Stimulated activated naive CD8-positive, alpha-beta T cell treated with anti-CD3 and anti-CD28 coated beads, Interleukin-15, Interleukin-2, amounts not matched to agents 100 ng/mL and 50 ng/mL, for 24 hours (primary cell): ENCODE measurements around the gene GABRA4.

ENCODE experiments used
- H3K27ac Mint-ChIP-seq: one replicate; pipeline ENCODE4 v1.8.0; 2021; ENCODE audit warnings: mild to moderate bottlenecking, mixed read lengths
- H3K27me3 Mint-ChIP-seq: one replicate; pipeline ENCODE4 v1.8.0; 2021; ENCODE audit warnings: mixed read lengths
- H3K36me3 Mint-ChIP-seq: one replicate; pipeline ENCODE4 v1.8.0; 2021; ENCODE audit warnings: low read depth, mixed read lengths
- H3K4me1 Mint-ChIP-seq: one replicate; pipeline ENCODE4 v1.8.0; 2021; ENCODE audit warnings: low read depth, mixed read lengths
- H3K4me3 Mint-ChIP-seq: one replicate; pipeline ENCODE4 v1.8.0; 2021; ENCODE audit warnings: mild to moderate bottlenecking, mixed read lengths
- H3K9me3 Mint-ChIP-seq: one replicate; pipeline ENCODE4 v1.8.0; 2021; ENCODE audit warnings: mixed read lengths

The GABRA4 gene

GRCh38 chr4:46955601-46956000, 37.8 kb downstream of the GABRA4 start:
- Mint-ChIP-seq H3K4me1 (no peaks in the 10 kb centered on the region), H3K27me3 (no peaks in the 10 kb centered on the region), H3K4me3 (no peak overlapping the region), H3K9me3 (no peaks in the 10 kb centered on the region), H3K36me3 (no peaks in the 10 kb centered on the region), H3K27ac (no peak overlapping the region)

DNA sequence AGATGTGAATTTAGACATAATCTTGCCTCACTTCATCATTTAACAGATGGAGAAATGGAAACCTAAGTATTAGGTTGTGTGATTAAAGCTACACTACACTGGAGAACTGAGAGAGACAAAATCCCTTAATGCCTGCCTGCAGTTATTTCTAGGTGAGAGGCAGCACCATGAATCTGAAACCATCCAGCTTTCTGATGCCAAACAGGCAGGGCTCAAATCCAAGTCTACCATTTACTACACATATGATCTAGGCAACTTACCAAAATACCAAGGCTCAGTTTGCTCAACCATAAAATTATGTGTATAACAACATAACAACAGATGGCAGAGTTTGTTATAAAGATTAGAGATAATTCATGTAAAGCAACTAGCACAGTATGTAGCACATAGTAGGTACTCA, 38.7 kb downstream of the GABRA4 start:
- H3K9me3 Mint-ChIP-seq: no peaks in the 10 kb centered on the region
- no peaks in the 10 kb centered on the region for H3K4me1 Mint-ChIP-seq
- no peaks in the 10 kb centered on the region for H3K27me3 Mint-ChIP-seq
- H3K4me3 Mint-ChIP-seq: no peak overlapping the region
- H3K36me3 Mint-ChIP-seq: no peaks in the 10 kb centered on the region
- no peak overlapping the region for H3K27ac Mint-ChIP-seq

DNA sequence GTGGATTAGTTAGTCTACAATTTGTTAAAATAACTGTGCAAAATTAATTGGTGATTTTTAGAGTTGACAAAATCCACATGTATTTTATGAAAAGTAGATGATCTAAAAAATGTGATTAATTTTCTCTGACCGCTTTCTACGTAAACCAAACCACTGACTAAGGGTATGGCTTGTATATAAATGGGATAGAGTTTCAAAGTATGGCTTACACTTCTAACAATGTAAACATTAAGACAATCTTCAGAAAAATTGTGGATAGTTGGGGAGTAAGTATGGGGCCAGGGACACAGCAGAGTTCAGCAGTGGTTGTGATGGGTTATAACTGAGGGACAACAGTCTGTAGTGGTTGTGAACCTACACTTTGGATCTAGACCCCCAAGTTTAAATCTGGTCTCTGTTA, 39.8 kb downstream of the GABRA4 start:
- H3K4me1 Mint-ChIP-seq: no peaks in the 10 kb centered on the region
- no peak overlapping the region for H3K4me3 Mint-ChIP-seq
- H3K27ac Mint-ChIP-seq: no peak overlapping the region
- no peaks in the 10 kb centered on the region for H3K27me3 Mint-ChIP-seq
- H3K36me3 Mint-ChIP-seq: no peaks in the 10 kb centered on the region
- no peaks in the 10 kb centered on the region for H3K9me3 Mint-ChIP-seq

GRCh38 chr4:46952451-46952850, 40.9 kb downstream of the GABRA4 start:
- H3K27me3 Mint-ChIP-seq: no peaks in the 10 kb centered on the region
- H3K4me1 Mint-ChIP-seq: no peaks in the 10 kb centered on the region
- H3K9me3 Mint-ChIP-seq: no peaks in the 10 kb centered on the region
- H3K4me3 Mint-ChIP-seq: no peak overlapping the region
- H3K27ac Mint-ChIP-seq: no peak overlapping the region
- no peaks in the 10 kb centered on the region for H3K36me3 Mint-ChIP-seq

DNA sequence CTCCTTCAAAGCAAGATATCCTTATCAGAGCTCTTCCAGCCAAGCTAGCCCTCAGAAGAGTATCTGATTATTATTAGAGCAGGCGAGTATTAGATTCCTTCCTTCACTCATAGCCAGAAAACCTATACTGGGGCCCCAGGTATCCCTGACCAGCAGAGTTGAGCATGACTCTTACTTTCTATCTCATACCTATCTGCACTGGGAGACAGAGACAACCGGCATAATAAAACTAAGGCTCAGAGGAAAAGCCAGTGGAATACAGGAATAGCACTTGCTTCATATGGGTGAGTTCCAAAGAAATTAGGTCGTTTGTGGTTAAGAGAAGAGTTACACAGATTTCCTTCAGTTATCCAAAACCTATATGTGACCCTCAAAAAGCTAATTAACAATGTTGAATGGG, 42.6 kb downstream of the GABRA4 start:
- no peaks in the 10 kb centered on the region for H3K36me3 Mint-ChIP-seq
- no peak overlapping the region for H3K4me3 Mint-ChIP-seq
- H3K4me1 Mint-ChIP-seq: no peaks in the 10 kb centered on the region
- H3K27ac Mint-ChIP-seq: no peak overlapping the region
- no peaks in the 10 kb centered on the region for H3K9me3 Mint-ChIP-seq
- no peaks in the 10 kb centered on the region for H3K27me3 Mint-ChIP-seq

DNA sequence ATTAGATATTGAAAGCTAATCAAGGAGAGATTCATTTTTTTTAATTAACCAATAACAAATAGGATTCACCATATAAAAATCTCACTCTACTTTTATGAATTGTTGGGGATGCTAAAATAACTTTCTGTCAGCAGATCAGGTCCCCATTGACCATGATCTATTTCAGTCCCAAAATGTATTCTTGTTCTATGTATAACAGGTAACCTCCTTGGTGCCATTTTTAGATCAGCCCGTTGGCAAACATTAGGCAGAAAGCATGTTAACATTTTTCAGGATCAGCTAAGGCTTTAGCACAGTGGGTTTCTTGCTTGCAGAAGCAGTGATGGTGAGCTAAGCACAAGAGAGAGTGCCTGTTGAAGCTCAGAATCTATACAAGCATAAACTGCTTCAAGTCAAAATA, 43.6 kb downstream of the GABRA4 start:
- Mint-ChIP-seq H3K36me3 (no peaks in the 10 kb centered on the region), H3K27ac (no peak overlapping the region), H3K4me1 (no peaks in the 10 kb centered on the region), H3K9me3 (no peaks in the 10 kb centered on the region), H3K4me3 (no peak overlapping the region), H3K27me3 (no peaks in the 10 kb centered on the region)

GRCh38 chr4:46947541-46947940, 45.8 kb downstream of the GABRA4 start:
- H3K9me3 Mint-ChIP-seq: no peaks in the 10 kb centered on the region
- no peaks in the 10 kb centered on the region for H3K27me3 Mint-ChIP-seq
- H3K4me3 Mint-ChIP-seq: no peak overlapping the region

GRCh38 chr4:46946919-46947536, 46.4 kb downstream of the GABRA4 start:
- H3K4me1 Mint-ChIP-seq: no peaks in the 10 kb centered on the region
- no peaks in the 10 kb centered on the region for H3K36me3 Mint-ChIP-seq
- H3K27ac Mint-ChIP-seq: no peak overlapping the region
- H3K9me3 Mint-ChIP-seq: no peaks in the 10 kb centered on the region
- H3K27me3 Mint-ChIP-seq: no peaks in the 10 kb centered on the region
- no peak overlapping the region for H3K4me3 Mint-ChIP-seq

More at GRCh38 chr4:46947541-46947940, 45.8 kb downstream of the GABRA4 start:
- no peaks in the 10 kb centered on the region for H3K4me1 Mint-ChIP-seq
- no peaks in the 10 kb centered on the region for H3K36me3 Mint-ChIP-seq
- H3K27ac Mint-ChIP-seq: no peak overlapping the region

- no peaks in the 10 kb centered on the region for H3K4me1 Mint-ChIP-seq
- H3K9me3 Mint-ChIP-seq: no peaks in the 10 kb centered on the region
- no peak overlapping the region for H3K27ac Mint-ChIP-seq
- no peak overlapping the region for H3K4me3 Mint-ChIP-seq
- H3K27me3 Mint-ChIP-seq: no peaks in the 10 kb centered on the region
- no peaks in the 10 kb centered on the region for H3K36me3 Mint-ChIP-seq
These were observed 48.3 kb downstream of the GABRA4 start for GRCh38 chr4:46945062-46945461.

DNA sequence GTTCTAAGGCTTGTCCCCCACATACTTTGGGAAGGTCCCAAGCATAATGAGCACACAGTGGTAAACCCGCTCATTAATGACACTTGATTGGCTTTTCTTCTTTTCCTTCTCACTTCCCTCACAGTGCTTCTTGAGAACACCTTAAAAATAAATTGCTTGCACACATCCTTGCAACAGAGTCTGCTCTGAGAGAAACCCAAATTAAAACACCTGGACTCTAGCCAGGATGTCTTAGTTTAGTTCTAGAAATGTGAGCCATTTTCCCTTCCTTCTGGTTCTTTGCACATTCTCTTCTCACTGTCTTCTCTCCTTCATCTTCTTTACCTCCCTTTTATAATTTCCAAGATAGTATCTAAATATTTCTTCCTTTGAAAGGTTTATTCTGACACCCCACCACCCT, 49.0 kb downstream of the GABRA4 start:
- no peaks in the 10 kb centered on the region for H3K36me3 Mint-ChIP-seq
- no peaks in the 10 kb centered on the region for H3K27me3 Mint-ChIP-seq
- H3K4me1 Mint-ChIP-seq: no peaks in the 10 kb centered on the region
- no peak overlapping the region for H3K27ac Mint-ChIP-seq
- H3K4me3 Mint-ChIP-seq: no peak overlapping the region
- no peaks in the 10 kb centered on the region for H3K9me3 Mint-ChIP-seq

DNA sequence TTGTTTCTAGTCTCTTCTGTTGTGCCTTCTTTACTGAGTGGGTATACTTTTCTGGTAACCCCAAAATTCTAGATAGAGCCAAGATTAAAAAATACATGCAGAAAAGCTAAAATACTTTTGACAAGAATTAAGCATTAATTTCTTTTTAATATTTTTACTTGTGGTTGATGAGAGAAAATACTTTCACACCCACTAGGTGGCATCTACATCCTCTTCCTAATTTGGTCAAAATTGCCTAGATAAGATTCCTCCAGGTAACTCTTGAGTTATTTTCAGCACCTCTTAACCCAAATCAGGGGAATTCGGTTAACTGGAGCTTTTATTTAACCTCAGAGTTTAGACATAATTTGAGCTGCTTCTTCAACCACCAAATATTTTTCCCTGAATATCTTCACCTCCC, 55.9 kb downstream of the GABRA4 start:
- no peaks in the 10 kb centered on the region for H3K27me3 Mint-ChIP-seq
- H3K4me1 Mint-ChIP-seq: no peaks in the 10 kb centered on the region
- H3K9me3 Mint-ChIP-seq: no peaks in the 10 kb centered on the region
- H3K27ac Mint-ChIP-seq: no peak overlapping the region
- no peak overlapping the region for H3K4me3 Mint-ChIP-seq
- H3K36me3 Mint-ChIP-seq: no peaks in the 10 kb centered on the region

DNA sequence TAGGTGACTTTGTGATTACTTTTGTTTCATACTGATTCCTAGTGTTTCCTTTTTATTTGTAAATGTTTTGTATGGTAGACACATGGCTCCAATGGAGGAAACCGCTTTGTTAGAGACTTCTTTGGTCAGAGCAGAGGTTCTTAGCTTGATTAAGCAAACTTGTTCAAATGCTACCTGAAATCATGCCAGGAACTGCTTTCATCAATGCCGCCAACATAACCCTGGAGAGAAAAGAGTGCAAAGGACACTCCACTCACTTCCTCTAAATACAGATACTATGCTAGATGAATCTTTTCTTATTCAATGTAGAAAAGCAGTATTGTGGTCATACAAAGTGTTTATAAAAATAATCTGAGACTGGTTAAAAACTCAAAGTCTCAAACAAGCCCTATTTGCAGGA, 58.7 kb downstream of the GABRA4 start:
- Mint-ChIP-seq H3K36me3 (no peaks in the 10 kb centered on the region), H3K4me1 (no peaks in the 10 kb centered on the region), H3K9me3 (no peaks in the 10 kb centered on the region), H3K27me3 (no peaks in the 10 kb centered on the region), H3K27ac (no peak overlapping the region), H3K4me3 (no peak overlapping the region)

- Mint-ChIP-seq H3K27me3 (no peaks in the 10 kb centered on the region), H3K4me1 (no peaks in the 10 kb centered on the region), H3K4me3 (no peak overlapping the region), H3K9me3 (no peaks in the 10 kb centered on the region), H3K27ac (no peak overlapping the region), H3K36me3 (no peaks in the 10 kb centered on the region)
These were observed 59.7 kb downstream of the GABRA4 start for GRCh38 chr4:46933686-46934085.

GRCh38 chr4:46931981-46932380, 61.4 kb downstream of the GABRA4 start:
- Mint-ChIP-seq H3K36me3 (no peaks in the 10 kb centered on the region), H3K4me1 (no peaks in the 10 kb centered on the region), H3K9me3 (no peaks in the 10 kb centered on the region), H3K4me3 (no peak overlapping the region), H3K27me3 (no peaks in the 10 kb centered on the region), H3K27ac (no peak overlapping the region)

GRCh38 chr4:46930891-46931290, 62.5 kb downstream of the GABRA4 start:
- no peaks in the 10 kb centered on the region for H3K9me3 Mint-ChIP-seq
- H3K36me3 Mint-ChIP-seq: no peaks in the 10 kb centered on the region
- no peaks in the 10 kb centered on the region for H3K27me3 Mint-ChIP-seq
- no peaks in the 10 kb centered on the region for H3K4me1 Mint-ChIP-seq
- no peak overlapping the region for H3K4me3 Mint-ChIP-seq
- H3K27ac Mint-ChIP-seq: no peak overlapping the region

GRCh38 chr4:46927201-46927600, 66.2 kb downstream of the GABRA4 start:
- Mint-ChIP-seq H3K9me3 (no peaks in the 10 kb centered on the region), H3K36me3 (no peaks in the 10 kb centered on the region), H3K27ac (no peak overlapping the region), H3K27me3 (no peaks in the 10 kb centered on the region), H3K4me3 (no peak overlapping the region), H3K4me1 (no peaks in the 10 kb centered on the region)
